HEK293 (cell line): Measurements from ENCODE around the gene CORO6.
A peak's percentile ranks its signal among the peaks of the same experiment; 100 is the strongest.

ENCODE experiments used
- CTCF ChIA-PET: fragments of 350-600 bp; formaldehyde crosslinking; extraction: SDS; loops from one replicate; lab custom pipeline; 2021; ENCODE audit warnings: antibody characterized with exemption; lab: Yijun Ruan, JAX
- POLR2A ChIA-PET: fragments of 300-600 bp; formaldehyde crosslinking; extraction: SDS; loops from one replicate; lab custom pipeline; 2020; ENCODE audit warnings: antibody characterized with exemption, inconsistent platforms; lab: Yijun Ruan, JAX
- H3K27ac ChIP-seq: fragments of 200-500 bp; sonication (Bioruptor generic); 2 replicates; pipeline ENCODE4 v1.5.1; 2014; ENCODE audit warnings: low read depth, low read length, control low read depth, inconsistent platforms; ENCODE audit errors: extremely low read depth
- H3K36me3 ChIP-seq, 2 experiments: fragments of 200-500 bp in 1 of 2; sonication (Bioruptor generic) in 1 of 2; 1 replicate in 1 of 2; 2 replicates in 1 of 2; pipeline ENCODE4 v1.5.1; 2014 to 2017; ENCODE audit warnings: inconsistent platforms in 2 of 2, low read length in 2 of 2; ENCODE audit not compliant: control insufficient read depth in 2 of 2, insufficient read depth in 1 of 2
- H3K4me1 ChIP-seq: fragments of 200-500 bp; sonication (Bioruptor generic); 2 replicates; pipeline ENCODE4 v1.5.1; 2014; ENCODE audit warnings: mild to moderate bottlenecking, low read length, inconsistent platforms; ENCODE audit not compliant: control insufficient read depth, insufficient read depth
- H3K4me3 ChIP-seq: 2 replicates; pipeline ENCODE4 v1.5.1; 2011; ENCODE audit warnings: low read depth, mild to moderate bottlenecking, control low read depth, low read length, moderate library complexity
- H3K9me3 ChIP-seq: fragments of 200-500 bp; sonication (Bioruptor generic); 2 replicates; pipeline ENCODE4 v1.5.1; 2014; ENCODE audit warnings: low read depth, low read length, inconsistent platforms; ENCODE audit not compliant: control insufficient read depth, insufficient read depth
- HIC1 ChIP-seq: fragments of 450-650 bp; formaldehyde crosslinking; IDR thresholded peaks from 2 replicates; pipeline ENCODE4 v1.5.1; 2016; ENCODE audit warnings: missing biosample characterization, missing genetic modification characterization
- HOXA7 ChIP-seq: sonication (generic); formaldehyde crosslinking; IDR thresholded peaks from 2 replicates; pipeline ENCODE4 v1.8.1; 2022; ENCODE audit warnings: missing genetic modification reagents, borderline replicate concordance
- KLF17 ChIP-seq: fragments of 450-650 bp; formaldehyde crosslinking; IDR thresholded peaks from 2 replicates; pipeline ENCODE4 v1.5.1; 2016; ENCODE audit warnings: missing biosample characterization, missing genetic modification characterization
- KLF7 ChIP-seq: fragments of 450-650 bp; formaldehyde crosslinking; IDR thresholded peaks from 2 replicates; pipeline ENCODE4 v1.5.1; 2016; ENCODE audit warnings: missing biosample characterization, missing genetic modification characterization, borderline replicate concordance
- PRDM2 ChIP-seq: fragments of 450-650 bp; formaldehyde crosslinking; IDR thresholded peaks from 2 replicates; pipeline ENCODE4 v1.5.1; 2016; ENCODE audit warnings: missing biosample characterization, missing genetic modification characterization, borderline replicate concordance
- ZBTB21 ChIP-seq: fragments of 450-650 bp; formaldehyde crosslinking; IDR thresholded peaks from 2 replicates; pipeline ENCODE4 v1.5.1; 2017; ENCODE audit warnings: missing biosample characterization, missing genetic modification characterization
- ZNF132 ChIP-seq: fragments of 450-650 bp; formaldehyde crosslinking; IDR thresholded peaks from 2 replicates; pipeline ENCODE4 v1.5.1; 2017; ENCODE audit warnings: missing biosample characterization, missing genetic modification characterization, borderline replicate concordance
- ZNF148 ChIP-seq: fragments of 450-650 bp; formaldehyde crosslinking; IDR thresholded peaks from 2 replicates; pipeline ENCODE4 v1.5.0; 2017; ENCODE audit warnings: missing biosample characterization, missing genetic modification characterization, borderline replicate concordance
- ZNF248 ChIP-seq: fragments of 450-650 bp; formaldehyde crosslinking; IDR thresholded peaks from 2 replicates; pipeline ENCODE4 v1.5.1; 2017; ENCODE audit warnings: missing biosample characterization, missing genetic modification characterization
- ZNF266 ChIP-seq: fragments of 450-650 bp; formaldehyde crosslinking; IDR thresholded peaks from 2 replicates; pipeline ENCODE4 v1.5.1; 2016; ENCODE audit warnings: missing biosample characterization, missing genetic modification characterization, low read depth
- ZNF280C ChIP-seq: fragments of 450-650 bp; formaldehyde crosslinking; IDR thresholded peaks from 2 replicates; pipeline ENCODE4 v1.5.1; 2016; ENCODE audit warnings: missing biosample characterization, missing genetic modification characterization
- ZNF404 ChIP-seq: fragments of 450-650 bp; formaldehyde crosslinking; IDR thresholded peaks from 2 replicates; pipeline ENCODE4 v1.5.1; 2017; ENCODE audit warnings: missing biosample characterization, missing genetic modification characterization
- ZNF433 ChIP-seq: fragments of 450-650 bp; formaldehyde crosslinking; IDR thresholded peaks from 2 replicates; pipeline ENCODE4 v1.5.1; 2016; ENCODE audit warnings: missing biosample characterization, missing genetic modification characterization, low read depth
- ZNF449 ChIP-seq: fragments of 450-650 bp; formaldehyde crosslinking; IDR thresholded peaks from 2 replicates; pipeline ENCODE4 v1.5.1; 2017; ENCODE audit warnings: missing biosample characterization, mild to moderate bottlenecking, missing genetic modification characterization, moderate library complexity
- ZNF510 ChIP-seq: fragments of 450-650 bp; formaldehyde crosslinking; IDR thresholded peaks from 2 replicates; pipeline ENCODE4 v1.5.1; 2018; ENCODE audit warnings: mild to moderate bottlenecking, missing genetic modification characterization, missing biosample characterization; ENCODE audit not compliant: insufficient replicate concordance
- ZNF629 ChIP-seq: fragments of 450-650 bp; formaldehyde crosslinking; IDR thresholded peaks from 2 replicates; pipeline ENCODE4 v1.5.1; 2017; ENCODE audit warnings: missing biosample characterization, missing genetic modification characterization

Gene CORO6

GRCh38 chr17:29620271-29620670 is 2.4 kb downstream of the CORO6 start (continued):
- TF ChIP-seq ZNF629 (tag by site-specific recombination), result peak; percentile 58
- TF ChIP-seq, all 188 proteins: peak for 17

- H3K27ac ChIP-seq, result no peak overlapping the region
- H3K4me1 ChIP-seq, result peaks cover 12% of the 10 kb centered on the region
- ChIA-PET POLR2A (interaction anchor here (0.6 to 1.2 kb wide), 3 partner anchors 49 to 162 kb away, joined by 3 to 7 read pairs (median 3); no protein-coding TSS in a partner anchor), CTCF (interaction anchor here (0.5 to 2.8 kb wide), 7 partner anchors 22 to 474 kb away, joined by 3 to 11 read pairs (median 6); no protein-coding TSS in a partner anchor)
- H3K4me3 ChIP-seq, result no peak overlapping the region
- H3K9me3 ChIP-seq, result no peaks in the 10 kb centered on the region
- H3K36me3 ChIP-seq, result peaks cover 0 to 8% of the 10 kb centered on the region in 2 experiments; a peak in 1 of 3 replicates
- no peak for TF ChIP-seq ZNF280C (tag by site-specific recombination)
- TF ChIP-seq HOXA7 (CRISPR knock-in tag), result no peak
- no peak for TF ChIP-seq ZNF404
- no peak for TF ChIP-seq ZNF510 (tag by site-specific recombination)
- TF ChIP-seq ZNF248, result no peak
- 0 out of 2 replicates have a peak, but pooled peaks have one; percentile 33 for TF ChIP-seq ZNF449 (tag by site-specific recombination)
- no peak for TF ChIP-seq PRDM2
- no peak for TF ChIP-seq ZNF148
- TF ChIP-seq ZNF433 (tag by site-specific recombination), result no peak
- TF ChIP-seq ZBTB21 (tag by site-specific recombination), result no peak
- no peak for TF ChIP-seq KLF7 (tag by site-specific recombination)
- no peak for TF ChIP-seq ZNF132
- no peak for TF ChIP-seq KLF17 (tag by site-specific recombination)
- TF ChIP-seq HIC1 (tag by site-specific recombination), result no peak
- TF ChIP-seq ZNF266 (tag by site-specific recombination), result no peak
These were observed 3.5 kb downstream of the CORO6 start for GRCh38 chr17:29619251-29619650.
